ENCODE measurements around the gene RBM43.

Gene RBM43

DNA sequence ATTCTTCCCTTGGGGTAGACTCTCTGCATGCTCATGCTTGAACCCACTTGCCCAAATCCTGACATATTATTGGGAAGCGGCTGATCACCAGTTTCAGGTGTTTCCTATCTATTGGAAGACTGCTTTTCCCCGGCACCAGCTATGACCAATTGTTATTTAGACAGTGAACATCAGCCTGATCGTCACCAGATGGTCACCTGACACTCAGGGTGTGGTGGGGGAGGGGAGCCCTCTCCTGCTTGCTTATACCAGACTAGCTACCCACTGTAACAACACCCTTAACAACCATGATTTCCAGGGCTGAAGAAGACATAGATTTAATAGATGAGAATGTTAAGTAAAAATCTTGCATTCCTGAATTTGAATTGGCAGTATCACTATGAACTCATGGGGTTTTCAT, 44.3 kb downstream of the RBM43 start:
- no peak for DNase-seq (ENCODE audit: low read depth in 3 of 3)

DNA sequence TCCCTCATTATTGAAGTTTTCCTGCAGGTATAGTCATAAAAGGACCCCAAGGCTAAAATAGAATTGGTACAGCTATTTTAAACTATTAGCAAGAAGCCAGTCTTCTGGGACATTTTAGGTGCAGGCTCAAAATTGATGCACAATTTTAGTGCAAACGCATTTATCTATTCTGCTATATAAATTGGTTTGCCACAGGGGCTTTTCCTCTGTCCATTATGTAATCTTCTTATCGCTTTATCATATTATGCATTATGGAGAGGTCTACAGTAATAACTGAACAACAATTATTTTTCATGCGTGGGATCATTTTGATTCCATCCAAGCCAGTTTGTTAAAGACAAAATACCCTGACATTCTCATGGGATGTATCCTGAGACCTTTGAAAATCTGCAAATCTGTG, 54.6 kb downstream of the RBM43 start:
- no peak for DNase-seq (ENCODE audit: low read depth in 3 of 3)

DNA sequence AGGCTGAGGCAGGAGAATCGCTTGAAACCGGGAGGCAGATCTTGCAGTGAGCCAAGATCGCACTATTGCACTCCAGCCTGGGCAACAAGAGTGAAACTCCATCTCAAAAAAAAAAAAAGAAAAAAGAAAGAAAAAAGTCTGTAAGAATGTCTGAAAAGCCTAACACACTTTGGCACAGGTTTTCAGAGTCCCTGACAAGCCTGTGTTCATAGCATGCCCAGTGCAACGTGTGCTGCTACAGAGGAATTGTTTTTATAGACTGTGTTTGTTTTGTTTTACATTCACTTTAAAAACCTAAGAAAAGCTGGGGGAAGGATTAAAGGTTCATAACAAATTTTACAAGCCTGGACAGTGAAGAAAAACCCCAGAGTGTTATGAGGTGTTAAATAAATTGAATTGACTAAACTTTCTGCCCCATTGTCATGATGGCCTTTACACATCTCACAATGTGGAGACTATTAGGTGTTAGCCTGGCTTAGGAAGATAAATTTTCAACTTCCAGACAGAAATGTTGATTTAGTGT, 55.2 kb downstream of the RBM43 start:
- no peak for DNase-seq (ENCODE audit: low read depth in 3 of 3)

DNA sequence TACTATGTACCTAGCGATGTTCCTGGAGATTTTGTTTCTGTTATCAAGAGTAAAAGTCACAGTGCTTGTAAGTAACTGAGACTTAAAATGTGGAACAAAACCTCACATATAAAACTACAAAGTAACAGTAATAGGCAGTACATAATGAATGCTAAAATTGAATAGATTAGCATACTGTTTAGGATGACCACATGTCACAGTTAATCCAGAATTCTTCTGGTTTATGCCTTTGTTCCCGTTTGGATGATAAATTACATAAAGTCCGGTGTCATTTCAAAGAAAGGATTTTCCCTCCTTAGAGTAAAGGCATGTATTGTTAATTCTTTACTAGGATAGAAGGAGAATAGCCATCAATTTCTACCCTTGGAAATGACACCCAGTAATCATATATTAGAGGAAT, 56.1 kb downstream of the RBM43 start:
- DNase-seq (ENCODE audit: low read depth in 3 of 3), result no peak

DNA sequence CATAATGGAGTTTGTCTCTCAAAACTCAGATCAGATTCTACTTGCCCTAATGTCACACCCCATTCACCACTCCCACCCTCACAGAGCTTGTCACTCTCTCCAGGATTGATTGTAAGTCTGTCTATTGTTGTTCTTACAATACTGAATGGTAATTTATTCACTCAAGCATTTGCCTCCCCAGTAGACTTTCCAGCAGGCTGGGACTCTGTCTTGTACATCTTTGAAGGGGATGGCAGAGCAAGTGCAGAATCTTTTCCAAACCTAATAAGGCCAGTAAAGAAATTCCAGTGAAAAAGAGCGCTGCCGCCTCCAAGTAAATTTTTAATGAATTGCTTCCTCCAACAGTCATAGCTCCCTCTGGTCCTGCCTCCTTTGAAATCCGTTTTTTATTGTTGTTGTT, 56.9 kb downstream of the RBM43 start:
- no peak for DNase-seq (ENCODE audit: low read depth in 3 of 3)

DNA sequence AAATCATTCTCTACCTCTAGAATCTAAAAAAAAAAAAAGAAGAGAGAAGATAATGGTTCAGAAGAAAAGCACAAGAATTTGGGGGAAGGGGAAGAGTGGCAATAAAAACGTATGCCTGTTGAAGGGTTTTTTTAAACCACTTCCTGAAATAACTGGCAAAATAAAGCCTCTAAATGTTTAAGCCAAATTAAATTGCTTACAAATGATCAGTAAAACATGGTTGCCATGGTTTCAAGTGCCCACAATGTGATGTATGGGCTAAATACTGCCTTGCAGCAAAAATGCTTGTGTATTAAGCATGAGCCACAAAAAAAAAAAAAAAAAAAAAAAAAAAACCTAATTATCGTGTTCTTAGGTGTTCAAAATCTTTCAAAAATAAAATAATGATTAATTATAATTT, 60.8 kb downstream of the RBM43 start:
- DNase-seq (ENCODE audit: low read depth in 3 of 3), result no peak

DNA sequence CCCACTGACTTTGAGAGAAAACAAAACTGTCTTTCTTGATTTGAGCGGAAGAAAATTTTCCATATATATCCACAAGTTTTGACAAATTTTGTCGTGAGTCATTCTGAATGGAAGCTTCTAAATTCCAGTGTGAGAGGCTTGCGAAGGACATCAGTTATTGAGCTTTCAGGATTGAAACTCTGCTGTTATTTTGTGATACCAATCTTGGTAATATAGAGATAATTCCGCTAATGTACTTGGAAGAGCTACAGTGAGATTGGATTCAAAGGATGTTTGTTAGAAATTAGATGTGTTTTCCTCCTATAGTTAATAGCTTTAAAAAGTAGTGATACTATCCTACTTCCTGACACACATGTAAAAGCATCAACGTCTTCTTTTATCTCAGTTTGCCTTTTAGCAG, 61.4 kb downstream of the RBM43 start:
- DNase-seq (ENCODE audit: low read depth in 3 of 3), result no peak

DNA sequence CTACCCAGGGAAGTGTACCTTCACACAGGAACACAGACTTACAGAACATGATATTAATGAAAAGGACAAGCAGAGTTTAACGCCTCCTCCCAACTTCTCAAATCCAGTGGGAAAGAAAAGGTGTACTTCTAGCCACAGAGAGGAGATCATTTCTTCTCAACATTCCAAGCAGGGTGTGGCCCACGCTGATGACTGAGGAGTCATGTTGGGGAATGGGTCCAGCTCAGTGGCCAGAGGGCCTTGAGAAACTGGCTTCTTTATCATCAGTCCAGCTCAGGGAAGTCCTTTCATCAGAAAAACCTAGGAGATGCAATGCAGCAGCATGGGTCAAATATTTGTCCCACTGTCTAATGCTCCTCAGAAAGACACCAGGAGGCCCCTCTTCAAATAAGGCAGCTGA, 63.0 kb downstream of the RBM43 start:
- no peak for DNase-seq (ENCODE audit: low read depth in 3 of 3)

All from stimulated activated CD4-positive, alpha-beta T cell treated with anti-CD3 and anti-CD28 coated beads, TNF-alpha, amount 100 ng/mL, for 24 hours (primary cell).